Nephron (organoid): ENCODE data around the gene TRAF1.

Source experiments
- H3K27ac Mint-ChIP-seq, 3 experiments: 2 replicates each; pipeline ENCODE4 v1.8.0; 2020; ENCODE audit warnings: mixed read lengths in 3 of 3, mild to moderate bottlenecking in 2 of 3, moderate library complexity in 1 of 3
- H3K27me3 Mint-ChIP-seq: 2 replicates; pipeline ENCODE4 v1.8.0; 2021; ENCODE audit warnings: low read depth, mild to moderate bottlenecking, moderate library complexity, mixed read lengths
- H3K36me3 Mint-ChIP-seq: 2 replicates; pipeline ENCODE4 v1.8.0; 2020; ENCODE audit warnings: low read depth, mixed read lengths
- H3K4me1 Mint-ChIP-seq: 2 replicates; pipeline ENCODE4 v1.8.0; 2020; ENCODE audit warnings: mixed read lengths
- H3K4me3 Mint-ChIP-seq, 3 experiments: 2 replicates each; pipeline ENCODE4 v1.8.0; 2020; ENCODE audit warnings: mild to moderate bottlenecking in 3 of 3, mixed read lengths in 3 of 3, moderate library complexity in 2 of 3
- H3K9me3 Mint-ChIP-seq: 2 replicates; pipeline ENCODE4 v1.8.0; 2020; ENCODE audit warnings: mixed read lengths
- TF ChIP-seq, protein P1 (sequence below), 3 experiments: fragments of 200-600 bp; sonication (generic); IDR thresholded peaks; one replicate each; pipeline ENCODE4 v1.5.0; 2021; ENCODE audit warnings: antibody characterized with exemption in 3 of 3; ENCODE audit not compliant: unreplicated experiment in 3 of 3

The TRAF1 gene

DNA sequence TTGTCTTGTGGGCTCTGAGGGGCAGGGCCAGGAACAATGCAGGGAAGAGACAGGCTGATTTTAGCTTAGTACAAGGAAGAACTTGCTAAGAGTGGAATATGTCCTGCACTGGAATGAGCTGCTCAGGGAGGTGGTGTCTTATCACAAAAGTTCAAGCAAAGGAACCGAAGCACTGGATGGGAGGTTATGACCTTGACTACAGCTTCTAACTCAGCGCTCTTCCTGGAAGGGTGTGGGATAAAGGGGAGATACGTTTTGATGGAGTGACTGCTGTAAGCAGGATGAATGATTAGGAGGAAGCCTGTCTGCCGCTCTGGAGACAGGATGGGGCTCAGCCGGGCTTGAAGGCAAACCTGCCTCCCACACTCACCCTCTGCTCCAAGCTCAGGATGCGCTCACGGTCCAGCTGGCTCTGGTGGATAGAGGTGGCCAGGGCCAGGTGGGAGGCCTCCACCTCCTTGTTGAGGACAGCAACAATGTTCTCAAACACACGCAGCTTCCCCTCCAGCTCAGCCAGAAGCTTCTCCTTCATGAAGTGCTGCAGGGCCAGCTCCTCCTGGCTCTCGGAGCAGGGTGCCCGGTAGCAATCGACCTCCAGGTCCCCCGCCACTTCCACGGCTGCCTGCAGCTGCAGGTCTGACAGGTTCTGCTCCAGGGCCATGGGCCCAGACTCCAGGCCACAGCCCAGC, 13.5 kb downstream of the TRAF1 start:
- Mint-ChIP-seq H3K27ac (no peak overlapping the region), H3K36me3 (peaks cover 7% of the 10 kb centered on the region), H3K9me3 (peaks cover 5% of the 10 kb centered on the region), H3K4me3 (no peak overlapping the region), H3K4me1 (peaks cover 10% of the 10 kb centered on the region), H3K27me3 (no peaks in the 10 kb centered on the region)
- TF ChIP-seq, protein P1, sequence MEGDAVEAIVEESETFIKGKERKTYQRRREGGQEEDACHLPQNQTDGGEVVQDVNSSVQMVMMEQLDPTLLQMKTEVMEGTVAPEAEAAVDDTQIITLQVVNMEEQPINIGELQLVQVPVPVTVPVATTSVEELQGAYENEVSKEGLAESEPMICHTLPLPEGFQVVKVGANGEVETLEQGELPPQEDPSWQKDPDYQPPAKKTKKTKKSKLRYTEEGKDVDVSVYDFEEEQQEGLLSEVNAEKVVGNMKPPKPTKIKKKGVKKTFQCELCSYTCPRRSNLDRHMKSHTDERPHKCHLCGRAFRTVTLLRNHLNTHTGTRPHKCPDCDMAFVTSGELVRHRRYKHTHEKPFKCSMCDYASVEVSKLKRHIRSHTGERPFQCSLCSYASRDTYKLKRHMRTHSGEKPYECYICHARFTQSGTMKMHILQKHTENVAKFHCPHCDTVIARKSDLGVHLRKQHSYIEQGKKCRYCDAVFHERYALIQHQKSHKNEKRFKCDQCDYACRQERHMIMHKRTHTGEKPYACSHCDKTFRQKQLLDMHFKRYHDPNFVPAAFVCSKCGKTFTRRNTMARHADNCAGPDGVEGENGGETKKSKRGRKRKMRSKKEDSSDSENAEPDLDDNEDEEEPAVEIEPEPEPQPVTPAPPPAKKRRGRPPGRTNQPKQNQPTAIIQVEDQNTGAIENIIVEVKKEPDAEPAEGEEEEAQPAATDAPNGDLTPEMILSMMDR (IDR thresholded peaks at IDR 0.05; ENCODE audit: unreplicated experiment in 3 of 3) = no peak

DNA sequence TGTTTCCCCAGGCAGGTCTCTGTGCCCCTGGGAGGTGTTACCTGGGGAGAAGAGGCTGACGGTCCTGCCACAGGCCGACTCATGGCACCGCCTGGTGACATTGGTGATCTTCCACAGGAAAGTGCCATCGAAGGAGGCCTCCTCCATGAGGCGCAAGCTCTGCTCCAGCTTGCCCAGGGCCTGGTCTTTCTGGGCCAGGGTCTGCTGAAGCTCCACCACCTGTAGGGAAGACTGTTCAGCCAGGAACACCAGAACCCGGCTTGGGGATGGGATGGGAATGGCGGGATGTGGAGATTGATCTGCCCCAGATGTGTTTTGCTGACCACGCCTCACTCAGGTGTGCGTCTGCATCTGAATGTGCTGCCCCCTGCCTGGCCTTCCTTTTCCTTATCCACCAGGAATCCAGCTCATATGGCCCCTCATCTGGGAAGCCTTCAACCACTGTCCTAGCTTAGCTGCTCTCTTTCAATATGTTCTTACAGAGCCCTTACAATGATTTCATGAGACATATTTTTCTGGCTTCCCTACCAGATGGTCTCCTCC, 15.2 kb downstream of the TRAF1 start:
- Mint-ChIP-seq H3K27ac (no peak overlapping the region), H3K27me3 (peaks cover 3% of the 10 kb centered on the region), H3K4me1 (peaks cover 5% of the 10 kb centered on the region), H3K36me3 (peaks cover 3% of the 10 kb centered on the region), H3K9me3 (no peaks in the 10 kb centered on the region), H3K4me3 (no peak overlapping the region)
- TF ChIP-seq, protein P1 (IDR thresholded peaks at IDR 0.05; ENCODE audit: unreplicated experiment in 3 of 3) = no peak

DNA sequence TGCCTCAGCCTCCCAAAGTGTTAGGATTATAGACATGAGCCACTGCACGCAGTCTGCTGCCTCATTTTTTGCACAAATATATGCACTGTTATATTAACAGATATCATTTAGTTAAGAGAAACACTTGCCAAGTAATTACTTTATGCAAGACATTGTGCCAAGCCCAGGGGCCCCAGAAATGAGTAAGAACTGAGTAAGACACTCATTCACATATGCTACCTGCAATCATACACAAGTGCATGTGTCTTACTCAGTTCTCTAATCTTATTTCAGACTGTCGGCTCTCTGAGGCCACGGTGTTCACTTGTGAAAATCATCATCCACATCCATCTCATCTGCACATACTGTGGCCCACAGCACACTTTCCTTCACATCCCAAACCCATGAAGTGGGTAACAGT, 16.0 kb downstream of the TRAF1 start:
- H3K4me1 Mint-ChIP-seq = no peaks in the 10 kb centered on the region
- H3K4me3 Mint-ChIP-seq = no peak overlapping the region
- H3K9me3 Mint-ChIP-seq = no peaks in the 10 kb centered on the region
- no peak overlapping the region for H3K27ac Mint-ChIP-seq
- H3K36me3 Mint-ChIP-seq = peaks cover 3% of the 10 kb centered on the region
- peaks cover 3% of the 10 kb centered on the region for H3K27me3 Mint-ChIP-seq
- TF ChIP-seq, protein P1 (IDR thresholded peaks at IDR 0.05; ENCODE audit: unreplicated experiment in 3 of 3) = no peak

DNA sequence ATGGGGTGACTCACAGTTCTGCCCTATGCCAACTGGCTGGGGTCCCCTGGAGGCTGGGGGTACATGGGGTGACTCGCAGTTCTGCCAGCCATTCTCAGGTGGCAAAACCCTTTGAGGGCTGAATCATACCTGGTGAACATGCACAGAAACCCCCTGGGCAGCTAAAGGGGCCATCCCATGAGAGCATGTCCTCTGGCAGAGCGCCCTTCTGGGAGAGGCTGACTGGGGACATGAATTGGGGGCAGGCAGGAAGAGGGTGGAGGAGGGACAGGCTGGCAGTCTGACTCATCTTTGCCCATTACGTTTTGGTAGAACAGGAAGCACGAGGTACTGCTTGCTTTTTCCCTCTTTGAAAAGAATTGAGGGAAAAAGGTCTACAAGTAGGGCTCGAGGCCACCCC, 16.7 kb downstream of the TRAF1 start:
- Mint-ChIP-seq H3K4me3 (no peak overlapping the region), H3K27ac (no peak overlapping the region), H3K9me3 (no peaks in the 10 kb centered on the region), H3K36me3 (peaks cover 3% of the 10 kb centered on the region), H3K4me1 (no peaks in the 10 kb centered on the region), H3K27me3 (peaks cover 3% of the 10 kb centered on the region)
- TF ChIP-seq, protein P1 (IDR thresholded peaks at IDR 0.05; ENCODE audit: unreplicated experiment in 3 of 3) = no peak

DNA sequence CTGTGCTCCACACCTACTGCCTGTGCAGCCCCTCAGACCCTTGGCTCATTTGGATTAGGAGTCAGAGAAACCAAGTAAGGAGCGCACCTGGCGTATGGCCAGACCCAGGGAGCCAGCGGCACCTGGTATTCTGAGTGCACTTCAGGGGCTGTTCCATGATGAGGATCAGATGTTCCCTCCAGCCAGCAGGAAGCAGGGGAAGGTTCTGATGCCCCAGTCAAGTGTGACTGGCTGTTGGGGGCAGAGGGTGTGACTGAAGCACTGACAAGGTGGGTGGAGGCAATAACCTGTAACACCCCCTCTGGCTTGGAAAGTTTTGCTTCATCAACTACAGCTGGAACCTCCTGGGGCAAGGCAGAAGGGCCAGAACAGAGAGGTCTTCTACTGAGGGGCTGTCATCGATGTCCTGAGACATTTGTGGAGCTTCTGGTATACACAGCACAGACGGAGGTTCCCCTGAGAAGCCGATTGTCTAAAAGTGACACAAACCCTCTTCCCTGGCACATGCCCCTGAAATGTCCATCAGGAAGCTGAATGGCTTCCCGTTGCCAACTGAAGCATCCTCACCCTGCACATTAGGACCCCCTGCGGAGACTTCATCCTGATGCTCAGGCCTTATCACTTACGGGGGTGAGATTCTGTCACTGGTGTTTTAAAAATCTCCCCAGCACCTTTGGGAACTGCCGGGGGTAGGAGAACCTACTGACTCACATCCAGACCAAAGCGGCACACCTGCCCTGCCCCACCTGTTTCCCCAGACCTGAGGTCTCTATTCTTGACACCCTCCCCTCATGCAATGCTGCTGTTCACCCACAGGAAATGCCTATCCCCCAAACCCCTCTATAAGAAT, 21.1 kb downstream of the TRAF1 start:
- Mint-ChIP-seq H3K4me3 (no peak overlapping the region), H3K27ac (no peak overlapping the region), H3K4me1 (no peaks in the 10 kb centered on the region), H3K36me3 (no peaks in the 10 kb centered on the region), H3K9me3 (no peaks in the 10 kb centered on the region), H3K27me3 (peaks cover 3% of the 10 kb centered on the region)
- TF ChIP-seq, protein P1 (IDR thresholded peaks at IDR 0.05; ENCODE audit: unreplicated experiment in 3 of 3) = no peak
